Vagina (tissue), 2 donors: ENCODE results near the gene DNAL1. TPM values are rescaled to one million over a fixed set of nuclear protein-coding genes. Genes with fewer than 3 reads are reported as not detected.

Source experiments
- DNase-seq, 2 donors: peaks; one replicate each; pipeline ENCODE4 v3.0.0-alpha.2; 2017; ENCODE audit errors: extremely low spot score in 2 of 2
- H3K27ac ChIP-seq: fragments of 200-600 bp; sonication (generic); one replicate; pipeline ENCODE4 v1.5.1; 2019
- H3K27me3 ChIP-seq: fragments of 200-600 bp; sonication (generic); one replicate; pipeline ENCODE4 v1.5.1; 2019
- H3K36me3 ChIP-seq, 2 donors: fragments of 200-600 bp; sonication (generic); one replicate each; pipeline ENCODE4 v1.5.1; 2017 to 2019
- H3K4me1 ChIP-seq: fragments of 200-600 bp; sonication (generic); one replicate; pipeline ENCODE4 v1.5.1; 2019
- H3K4me3 ChIP-seq, 2 donors: fragments of 200-600 bp; sonication (generic); 1 replicate in 1 of 2; 2 replicates in 1 of 2; pipeline ENCODE4 v1.5.1; 2016 to 2019
- H3K9me3 ChIP-seq: fragments of 200-600 bp; sonication (generic); one replicate; pipeline ENCODE4 v1.5.1; 2019
- POLR2A ChIP-seq, 2 donors: fragments of 450-650 bp; IDR thresholded peaks; one replicate each; pipeline ENCODE4 v1.6.1; 2017; ENCODE audit warnings: antibody characterized with exemption in 2 of 2, mild to moderate bottlenecking in 2 of 2, moderate library complexity in 2 of 2
- POLR2AphosphoS5 ChIP-seq, 2 donors: sonication (generic); formaldehyde crosslinking; IDR thresholded peaks; one replicate each; pipeline ENCODE4 v1.9.0; 2017; ENCODE audit warnings: antibody characterized with exemption in 2 of 2, mild to moderate bottlenecking in 2 of 2, low read depth in 1 of 2; ENCODE audit not compliant: insufficient read depth in 1 of 2
- intact Hi-C: fragments of 100-400 bp; cut with DNase I; formaldehyde crosslinking; loops from one replicate; pipeline ENCODE4 v1.15.1; 2023
- total RNA-seq: library from RNA; depleted of rRNA; stranded (reverse); fragments of >200 nt; gene quantifications from one replicate; pipeline ENCODE4 v1.2.3, GENCODE V29; 2016
- TF ChIP-seq, protein P1 (sequence below), 3 experiments: fragments of 450-650 bp in 2 of 3; fragments of 200-600 bp in 1 of 3; sonication (generic) in 1 of 3; IDR thresholded peaks; one replicate each; pipeline ENCODE4 v1.5.1; 2017 to 2019; ENCODE audit warnings: antibody characterized with exemption in 3 of 3, mild to moderate bottlenecking in 2 of 3, moderate library complexity in 2 of 3

The DNAL1 gene, protein sequence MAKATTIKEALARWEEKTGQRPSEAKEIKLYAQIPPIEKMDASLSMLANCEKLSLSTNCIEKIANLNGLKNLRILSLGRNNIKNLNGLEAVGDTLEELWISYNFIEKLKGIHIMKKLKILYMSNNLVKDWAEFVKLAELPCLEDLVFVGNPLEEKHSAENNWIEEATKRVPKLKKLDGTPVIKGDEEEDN
- total RNA-seq: 4.7 TPM

GRCh38 chr14:73644531-73645247 is at the start of gene DNAL1:
Gene DNAL1 (plus strand): TSS chr14:73644986. CDS start chr14:73645040, 54 bp downstream.
- DNase-seq: no peak
- no peaks in the 10 kb centered on the region for H3K9me3 ChIP-seq
- TF ChIP-seq POLR2AphosphoS5 (IDR thresholded peaks at IDR 0.05; ENCODE audit: insufficient read depth in 1 of 2, low read depth in 1 of 2): peak; percentile 89 to 92
- TF ChIP-seq, protein P1, sequence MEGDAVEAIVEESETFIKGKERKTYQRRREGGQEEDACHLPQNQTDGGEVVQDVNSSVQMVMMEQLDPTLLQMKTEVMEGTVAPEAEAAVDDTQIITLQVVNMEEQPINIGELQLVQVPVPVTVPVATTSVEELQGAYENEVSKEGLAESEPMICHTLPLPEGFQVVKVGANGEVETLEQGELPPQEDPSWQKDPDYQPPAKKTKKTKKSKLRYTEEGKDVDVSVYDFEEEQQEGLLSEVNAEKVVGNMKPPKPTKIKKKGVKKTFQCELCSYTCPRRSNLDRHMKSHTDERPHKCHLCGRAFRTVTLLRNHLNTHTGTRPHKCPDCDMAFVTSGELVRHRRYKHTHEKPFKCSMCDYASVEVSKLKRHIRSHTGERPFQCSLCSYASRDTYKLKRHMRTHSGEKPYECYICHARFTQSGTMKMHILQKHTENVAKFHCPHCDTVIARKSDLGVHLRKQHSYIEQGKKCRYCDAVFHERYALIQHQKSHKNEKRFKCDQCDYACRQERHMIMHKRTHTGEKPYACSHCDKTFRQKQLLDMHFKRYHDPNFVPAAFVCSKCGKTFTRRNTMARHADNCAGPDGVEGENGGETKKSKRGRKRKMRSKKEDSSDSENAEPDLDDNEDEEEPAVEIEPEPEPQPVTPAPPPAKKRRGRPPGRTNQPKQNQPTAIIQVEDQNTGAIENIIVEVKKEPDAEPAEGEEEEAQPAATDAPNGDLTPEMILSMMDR (IDR thresholded peaks at IDR 0.05): no peak
- peak in 1 of 2 donors; percentile 31 for TF ChIP-seq POLR2A (IDR thresholded peaks at IDR 0.05)
- peak within 1 kb of the TSS; percentile 76 to 86 for H3K4me3 ChIP-seq
- H3K27me3 ChIP-seq: no peaks in the 10 kb centered on the region
- intact Hi-C loops: loop anchor here (10.0 kb wide), 1 partner anchor 70 kb away; the partner anchor contains the start of gene PNMA1
- peaks cover 20% of the 10 kb centered on the region for H3K4me1 ChIP-seq
- H3K36me3 ChIP-seq: no peaks in the 10 kb centered on the region
- H3K27ac ChIP-seq: peak within 1 kb of the TSS; percentile 80

DNA sequence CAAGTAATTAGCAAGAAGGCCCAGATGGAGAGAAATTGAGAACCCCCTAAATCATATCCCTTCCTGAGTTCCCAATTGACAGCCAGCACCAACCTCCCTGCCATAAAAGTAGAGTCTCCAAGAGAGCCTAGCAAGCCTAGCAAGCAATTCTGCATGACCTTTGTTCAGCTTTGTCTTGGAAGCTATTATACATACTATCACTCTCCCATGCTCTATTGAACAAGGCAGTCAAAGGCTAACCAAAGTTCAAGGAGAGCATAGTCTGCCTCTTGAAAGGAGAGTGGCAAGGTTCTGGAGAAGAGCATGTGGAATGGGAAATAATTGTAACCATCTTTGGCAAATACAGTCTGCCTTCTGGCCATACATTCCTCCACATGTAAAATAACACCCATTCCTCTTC is 45.3 kb upstream of the DNAL1 start:
- TF ChIP-seq POLR2AphosphoS5 (IDR thresholded peaks at IDR 0.05; ENCODE audit: insufficient read depth in 1 of 2, low read depth in 1 of 2) (no peak), POLR2A (IDR thresholded peaks at IDR 0.05) (no peak)
- TF ChIP-seq, protein P1 (IDR thresholded peaks at IDR 0.05): no peak
- H3K4me3 ChIP-seq: no peak overlapping the region
- no peaks in the 10 kb centered on the region for H3K4me1 ChIP-seq
- no peaks in the 10 kb centered on the region for H3K9me3 ChIP-seq
- no peak overlapping the region for H3K27ac ChIP-seq
- no peaks in the 10 kb centered on the region for H3K27me3 ChIP-seq
- no peaks in the 10 kb centered on the region for H3K36me3 ChIP-seq
- intact Hi-C loops: no loop called here
- DNase-seq: no peak

DNA sequence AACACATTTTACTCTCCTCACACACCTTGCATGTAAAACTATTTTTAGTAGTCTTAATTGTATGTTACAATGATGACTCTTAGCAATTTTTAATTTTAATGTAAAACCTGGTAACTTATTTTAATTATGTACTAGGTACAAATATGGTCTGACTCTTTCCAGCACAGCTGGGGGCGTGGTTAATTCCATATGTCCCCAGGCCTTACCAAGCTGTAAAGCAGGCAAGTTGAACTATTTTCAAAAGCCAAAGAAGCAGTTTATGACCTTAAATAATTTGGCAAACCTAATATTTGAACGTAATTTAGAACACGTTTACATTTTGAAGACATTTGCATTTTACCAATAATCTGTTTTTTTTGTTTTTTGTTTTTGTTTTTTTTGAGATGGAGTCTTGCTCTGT is 41.8 kb upstream of the DNAL1 start:
- intact Hi-C loops: no loop called here
- Histone ChIP-seq H3K27me3 (no peaks in the 10 kb centered on the region), H3K4me1 (no peaks in the 10 kb centered on the region), H3K27ac (no peak overlapping the region), H3K4me3 (no peak overlapping the region), H3K9me3 (no peaks in the 10 kb centered on the region), H3K36me3 (no peaks in the 10 kb centered on the region)
- DNase-seq: no peak
- TF ChIP-seq POLR2AphosphoS5 (IDR thresholded peaks at IDR 0.05; ENCODE audit: insufficient read depth in 1 of 2, low read depth in 1 of 2): no peak
- no peak for TF ChIP-seq POLR2A (IDR thresholded peaks at IDR 0.05)
- TF ChIP-seq, protein P1 (IDR thresholded peaks at IDR 0.05): no peak

DNA sequence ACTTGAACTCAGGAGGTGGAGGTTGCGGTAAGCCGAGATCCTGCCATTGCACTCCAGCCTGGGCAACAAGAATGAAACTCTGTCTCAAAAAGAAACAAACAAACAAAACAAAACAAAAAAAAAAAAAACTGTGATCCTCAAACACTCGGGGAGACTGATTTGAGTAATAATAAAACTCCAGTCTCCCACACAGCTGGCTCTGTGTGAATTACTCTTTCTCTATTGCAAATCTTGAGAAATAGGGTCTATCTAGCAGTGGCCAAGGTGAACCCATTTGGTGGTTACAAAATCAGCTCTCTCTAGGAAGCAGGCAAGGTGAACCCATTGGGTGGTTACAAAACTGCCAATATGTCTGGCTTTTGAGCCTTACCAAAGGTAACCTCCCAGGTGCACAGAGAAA is 38.5 kb upstream of the DNAL1 start:
- H3K9me3 ChIP-seq: no peaks in the 10 kb centered on the region
- intact Hi-C loops: no loop called here
- H3K36me3 ChIP-seq: no peaks in the 10 kb centered on the region
- no peak for DNase-seq
- TF ChIP-seq, protein P1 (IDR thresholded peaks at IDR 0.05): no peak
- TF ChIP-seq POLR2A (IDR thresholded peaks at IDR 0.05) (no peak), POLR2AphosphoS5 (IDR thresholded peaks at IDR 0.05; ENCODE audit: insufficient read depth in 1 of 2, low read depth in 1 of 2) (no peak)
- H3K27ac ChIP-seq: no peak overlapping the region
- no peaks in the 10 kb centered on the region for H3K27me3 ChIP-seq
- H3K4me3 ChIP-seq: no peak overlapping the region
- no peaks in the 10 kb centered on the region for H3K4me1 ChIP-seq

DNA sequence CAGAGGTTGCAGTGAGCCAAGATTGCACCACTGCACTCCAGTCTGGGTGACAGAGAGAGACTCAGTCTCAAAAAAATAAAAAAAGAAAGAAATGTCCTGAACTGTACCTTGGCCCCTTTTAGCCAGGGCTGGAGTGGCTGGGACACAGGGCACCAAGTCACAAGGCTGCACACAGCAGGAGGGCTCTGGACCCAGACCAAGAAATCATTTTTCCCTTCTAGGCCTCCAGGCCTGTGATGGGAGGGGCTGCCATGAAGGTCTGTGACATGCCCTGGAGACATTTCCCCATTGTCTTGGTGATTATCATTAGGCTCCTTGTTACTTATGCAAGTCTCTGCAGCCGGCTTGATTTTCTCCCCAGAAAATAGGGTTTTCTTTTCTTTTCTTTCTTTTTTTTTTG is 37.5 kb upstream of the DNAL1 start:
- DNase-seq: no peak
- Histone ChIP-seq H3K27ac (no peak overlapping the region), H3K4me3 (no peak overlapping the region), H3K27me3 (no peaks in the 10 kb centered on the region), H3K36me3 (no peaks in the 10 kb centered on the region), H3K9me3 (no peaks in the 10 kb centered on the region), H3K4me1 (peaks cover 4% of the 10 kb centered on the region)
- intact Hi-C loops: no loop called here
- no peak for TF ChIP-seq POLR2A (IDR thresholded peaks at IDR 0.05)
- TF ChIP-seq, protein P1 (IDR thresholded peaks at IDR 0.05): no peak
- no peak for TF ChIP-seq POLR2AphosphoS5 (IDR thresholded peaks at IDR 0.05; ENCODE audit: insufficient read depth in 1 of 2, low read depth in 1 of 2)
